ENCODE data around the gene CACNA1A. TPM values are rescaled to one million over a fixed set of nuclear protein-coding genes. Genes with fewer than 3 reads are reported as not detected.
A peak's percentile ranks its signal among the peaks of the same experiment; 100 is the strongest.

Gene CACNA1A
- total RNA-seq, 1 donor from 2014 or later: 8.6 TPM

DNA sequence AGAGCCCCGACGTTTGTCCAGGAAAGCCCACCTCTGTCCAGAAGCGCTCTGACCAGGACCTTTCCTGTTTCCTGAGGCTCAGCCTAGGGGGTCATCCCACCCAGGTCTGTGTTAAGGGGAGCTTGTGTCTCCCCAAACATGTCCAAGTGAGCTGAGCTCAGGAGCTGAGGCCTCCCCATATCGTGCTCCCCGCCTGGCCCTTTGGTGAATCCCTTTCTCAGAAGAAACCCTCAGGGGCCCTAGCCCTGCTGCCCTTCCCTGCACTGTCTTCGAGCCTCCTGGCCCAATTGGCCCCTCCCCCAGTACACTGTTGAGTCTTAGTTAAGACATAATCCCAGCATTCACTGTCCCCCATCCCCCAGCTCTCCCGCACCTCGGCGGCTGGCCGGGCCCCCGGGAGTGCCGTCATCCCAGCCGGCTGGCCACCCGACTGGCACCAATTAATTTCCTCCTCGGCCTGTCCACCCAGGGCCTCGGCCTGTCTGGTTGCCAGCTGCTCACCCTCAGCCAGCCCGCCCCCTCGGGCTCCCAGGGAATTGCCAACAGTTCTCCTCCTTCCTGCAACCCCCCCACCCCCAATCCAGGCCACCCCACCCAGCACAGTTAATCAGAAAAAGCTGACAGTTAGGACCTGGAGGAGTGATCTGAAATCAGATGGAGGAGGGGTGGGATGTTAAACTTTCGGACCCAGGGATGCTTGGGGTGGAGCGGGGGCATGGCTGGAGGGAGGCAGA lies 342.5 kb downstream of the CACNA1A start:
- peaks cover 67% of the 10 kb centered on the region for H3K4me1 ChIP-seq
- intact Hi-C loops (cut with DNase I): no loop called here
- H3K4me3 ChIP-seq: peak overlapping the region; percentile 40 to 44
- TF ChIP-seq POLR2A (IDR thresholded peaks at IDR 0.05) (peak in 1 of 2 donors; percentile 32), POLR2AphosphoS5 (IDR thresholded peaks at IDR 0.05; ENCODE audit: insufficient read depth in 1 of 2, low read depth in 1 of 2) (peak in 1 of 2 donors; percentile 56), CTCF (IDR thresholded peaks at IDR 0.05) (no peak)
- no peaks in the 10 kb centered on the region for H3K36me3 ChIP-seq
- H3K27me3 ChIP-seq: no peaks in the 10 kb centered on the region
- no peaks in the 10 kb centered on the region for H3K9me3 ChIP-seq
- DNase-seq (ENCODE audit: extremely low spot score in 2 of 2): no peak
- peak overlapping the region; percentile 97 for H3K27ac ChIP-seq

DNA sequence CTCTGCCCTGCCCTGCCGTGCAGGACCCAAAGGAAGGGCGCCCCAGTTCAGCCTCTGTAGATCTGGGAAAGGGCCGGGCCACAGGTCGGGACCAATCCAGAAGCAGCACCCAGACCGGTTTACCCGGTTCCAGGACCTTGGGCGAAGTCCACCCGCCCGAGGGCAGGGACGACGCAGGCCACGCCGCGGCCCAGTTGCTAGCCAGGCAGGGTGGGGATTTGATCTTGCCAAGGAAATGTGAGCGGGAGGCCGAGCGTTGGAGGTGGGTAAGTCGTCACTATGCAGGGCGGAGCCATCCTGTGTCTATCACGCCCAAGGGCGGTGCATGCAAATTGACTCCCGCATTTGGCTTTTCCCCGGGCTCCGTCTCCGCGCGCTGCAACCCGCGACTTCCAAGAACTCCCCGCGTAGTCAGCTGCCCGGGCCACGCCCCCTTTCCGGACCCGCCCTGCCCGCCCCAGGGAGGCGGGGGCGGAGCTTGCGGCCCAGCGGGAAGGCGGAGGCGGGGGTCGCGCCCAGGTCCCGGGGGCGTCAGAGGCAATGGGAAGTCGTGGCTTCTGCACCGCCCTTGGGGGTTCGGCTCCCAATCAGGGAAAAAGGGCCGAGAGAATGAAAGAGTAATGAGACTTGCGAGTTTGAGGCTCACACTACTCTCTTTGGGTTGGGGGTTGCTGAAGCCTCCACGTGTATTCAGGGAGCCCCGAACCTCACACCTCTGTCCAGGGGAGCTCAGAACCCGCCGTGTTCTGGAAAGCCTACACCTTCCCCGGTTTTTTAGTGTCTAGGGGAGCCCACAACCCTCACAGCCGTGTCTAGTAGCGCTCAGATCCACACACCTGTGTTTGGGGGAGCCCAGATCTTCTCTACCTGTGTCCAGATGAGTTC lies 343.3 kb downstream of the CACNA1A start:
- TF ChIP-seq POLR2AphosphoS5 (IDR thresholded peaks at IDR 0.05; ENCODE audit: insufficient read depth in 1 of 2, low read depth in 1 of 2) (peak; percentile 83 to 95), POLR2A (IDR thresholded peaks at IDR 0.05) (peak in 1 of 2 donors; percentile 38), CTCF (IDR thresholded peaks at IDR 0.05) (no peak)
- DNase-seq (ENCODE audit: extremely low spot score in 2 of 2): peak in 1 of 2 donors; percentile 100
- intact Hi-C loops (cut with DNase I): no loop called here
- peaks cover 60% of the 10 kb centered on the region for H3K4me1 ChIP-seq
- peak overlapping the region; percentile 40 to 44 for H3K4me3 ChIP-seq
- no peaks in the 10 kb centered on the region for H3K9me3 ChIP-seq
- H3K36me3 ChIP-seq: no peaks in the 10 kb centered on the region
- no peaks in the 10 kb centered on the region for H3K27me3 ChIP-seq
- peak overlapping the region; percentile 97 for H3K27ac ChIP-seq

DNA sequence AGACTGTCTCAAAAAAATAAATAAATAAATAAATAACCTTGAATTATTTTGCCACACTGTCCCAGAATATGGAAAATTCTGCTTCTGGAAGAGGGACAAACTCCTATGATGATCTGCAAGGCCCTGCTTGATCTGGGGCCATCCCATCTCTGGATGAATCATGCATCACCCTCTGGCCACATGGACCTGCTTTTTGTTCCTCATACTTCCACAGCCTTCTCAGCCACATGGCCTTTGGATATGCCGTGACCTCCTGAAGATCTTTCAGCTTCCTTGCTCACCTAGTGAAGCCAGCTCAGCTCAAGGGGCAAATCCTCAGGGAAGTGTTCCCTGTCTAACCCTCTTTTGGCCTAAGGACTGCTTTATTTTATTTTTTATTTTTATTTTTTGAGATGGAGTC lies 345.7 kb downstream of the CACNA1A start:
- Histone ChIP-seq H3K9me3 (no peaks in the 10 kb centered on the region), H3K27ac (no peak overlapping the region), H3K27me3 (no peaks in the 10 kb centered on the region), H3K36me3 (no peaks in the 10 kb centered on the region), H3K4me1 (peaks cover 46% of the 10 kb centered on the region), H3K4me3 (no peak overlapping the region)
- no peak for DNase-seq (ENCODE audit: extremely low spot score in 2 of 2)
- intact Hi-C loops (cut with DNase I): no loop called here
- TF ChIP-seq POLR2A (IDR thresholded peaks at IDR 0.05) (no peak), POLR2AphosphoS5 (IDR thresholded peaks at IDR 0.05; ENCODE audit: insufficient read depth in 1 of 2, low read depth in 1 of 2) (no peak), CTCF (IDR thresholded peaks at IDR 0.05) (no peak)

- Histone ChIP-seq H3K4me3 (no peak overlapping the region), H3K27me3 (no peaks in the 10 kb centered on the region), H3K27ac (no peak overlapping the region), H3K36me3 (no peaks in the 10 kb centered on the region), H3K9me3 (no peaks in the 10 kb centered on the region), H3K4me1 (peaks cover 46% of the 10 kb centered on the region)
- TF ChIP-seq CTCF (IDR thresholded peaks at IDR 0.05) (no peak), POLR2A (IDR thresholded peaks at IDR 0.05) (no peak), POLR2AphosphoS5 (IDR thresholded peaks at IDR 0.05; ENCODE audit: insufficient read depth in 1 of 2, low read depth in 1 of 2) (no peak)
- intact Hi-C loops (cut with DNase I): loop anchor here (10.0 kb wide), 1 partner anchor 685 kb away; no protein-coding TSS in a partner anchor
- no peak for DNase-seq (ENCODE audit: extremely low spot score in 2 of 2)
Measured at GRCh38 chr19:13159713-13160112, 346.6 kb downstream of the CACNA1A start.
